Testis (tissue), 3 donors: ENCODE data around the gene S100A1. TPM values are rescaled to one million over a fixed set of nuclear protein-coding genes. Genes with fewer than 3 reads are reported as not detected.
"Not testable (repeated sequence)": the region's sequence is repeated elsewhere in the genome, so short reads cannot be mapped to it uniquely, and the experiment has no call there.

Experiments used
- DNase-seq: peaks from one replicate; pipeline ENCODE4 v3.0.0-alpha.2; 2019
- H3K27ac ChIP-seq, 2 donors: fragments of 200-600 bp; sonication (generic); one replicate each; pipeline ENCODE4 v1.5.1; 2019
- H3K27me3 ChIP-seq: fragments of 200-600 bp; sonication (generic); one replicate; pipeline ENCODE4 v1.5.1; 2019
- H3K36me3 ChIP-seq: fragments of 200-600 bp; sonication (generic); one replicate; pipeline ENCODE4 v1.5.1; 2017; ENCODE audit warnings: low read depth; ENCODE audit errors: missing control alignments
- H3K4me1 ChIP-seq: fragments of 200-600 bp; sonication (generic); one replicate; pipeline ENCODE4 v1.5.1; 2019
- H3K4me3 ChIP-seq, 2 donors: fragments of 200-600 bp; sonication (generic); one replicate each; pipeline ENCODE4 v1.5.1; 2017 to 2019
- H3K9me3 ChIP-seq: fragments of 200-600 bp; sonication (generic); one replicate; pipeline ENCODE4 v1.5.1; 2017
- CTCF ChIP-seq, 3 experiments: fragments of 450-650 bp in 2 of 3; fragments of 200-600 bp in 1 of 3; sonication (generic) in 1 of 3; IDR thresholded peaks; one replicate each; pipeline ENCODE4 v1.5.1; 2016 to 2019; ENCODE audit warnings: antibody characterized with exemption in 3 of 3, mild to moderate bottlenecking in 2 of 3, moderate library complexity in 1 of 3
- POLR2A ChIP-seq: fragments of 450-650 bp; IDR thresholded peaks from one replicate; pipeline ENCODE4 v1.6.1; 2017; ENCODE audit warnings: antibody characterized with exemption, mild to moderate bottlenecking, moderate library complexity
- WGBS, 2 donors: methylation state at CpG; one replicate each; pipeline ENCODE4 v1.1.5; 2018; 5-methylcytosine and 5-hydroxymethylcytosine counted together
- intact Hi-C: fragments of 100-400 bp; cut with DNase I; formaldehyde crosslinking; loops from one replicate; pipeline ENCODE4 v1.15.1; 2023; ENCODE audit warnings: low total_unique reads
- polyA plus RNA-seq: library from polyadenylated mRNA; stranded (reverse); fragments of 350-450 nt; fragmentation: Illumina TruSeq; extraction: RNeasy Lipid Tissue Mini Kit (QIAGEN cat#74804); gene quantifications from one replicate; pipeline ENCODE4 v1.2.3, GENCODE V29; 2014; ENCODE audit warnings: low read depth, low replicate concordance; ENCODE audit not compliant: insufficient read depth
- total RNA-seq, 2 donors: library from RNA; depleted of rRNA; stranded (reverse); fragments of >200 nt; gene quantifications; one replicate each; pipeline ENCODE4 v1.2.3, GENCODE V29; 2016

Gene S100A1
- total and polyA plus RNA-seq, 3 donors from 2014 or later, result 8.2 to 29.8 (median 24.0) TPM

GRCh38 chr1:153671628-153672353 is 43.6 kb downstream of the S100A1 start:
- H3K4me3 ChIP-seq, result peak overlapping the region; percentile 57 to 96
- DNase-seq, result peak; percentile 55
- WGBS, 2 donors, result 8% methylated on average over 28 of the region's 28 CpGs
- peak overlapping the region; percentile 71 to 89 for H3K27ac ChIP-seq
- H3K9me3 ChIP-seq, H3K36me3 ChIP-seq, H3K27me3 ChIP-seq, H3K4me1 ChIP-seq, intact Hi-C loops: not testable (repeated sequence)
- peak in 1 of 3 experiments; percentile 17 for TF ChIP-seq CTCF (IDR thresholded peaks at IDR 0.05)

- no peak overlapping the region for H3K4me3 ChIP-seq
- H3K4me1 ChIP-seq, result peaks cover 15% of the 10 kb centered on the region
- TF ChIP-seq POLR2A (no peak), CTCF (IDR thresholded peaks at IDR 0.05) (no peak)
- intact Hi-C loops, result no loop called here
- no peaks in the 10 kb centered on the region for H3K27me3 ChIP-seq
- 97 to 100% methylated on average over 2 of the region's 2 CpGs for WGBS, 2 donors
- H3K9me3 ChIP-seq, result no peaks in the 10 kb centered on the region
- no peaks in the 10 kb centered on the region for H3K36me3 ChIP-seq
- DNase-seq, result no peak
- no peak overlapping the region for H3K27ac ChIP-seq
These were observed 45.3 kb downstream of the S100A1 start for GRCh38 chr1:153673511-153673910.

GRCh38 chr1:153677718-153678518 is 49.7 kb downstream of the S100A1 start:
- TF ChIP-seq POLR2A (no peak), CTCF (IDR thresholded peaks at IDR 0.05) (peak; percentile 62 to 85 (median 82))
- intact Hi-C loops, result loop anchor here (5.0 kb wide), 1 partner anchor 94 kb away; no protein-coding TSS in a partner anchor
- no peaks in the 10 kb centered on the region for H3K27me3 ChIP-seq
- peaks cover 15% of the 10 kb centered on the region for H3K4me1 ChIP-seq
- no peak overlapping the region for H3K27ac ChIP-seq
- peak overlapping the region; percentile 38 to 49 for H3K4me3 ChIP-seq
- peak; percentile 68 for DNase-seq
- H3K36me3 ChIP-seq, result no peaks in the 10 kb centered on the region
- 1 to 2% methylated on average over 29 of the region's 29 CpGs for WGBS, 2 donors
- H3K9me3 ChIP-seq, result no peaks in the 10 kb centered on the region

- H3K27me3 ChIP-seq, result no peaks in the 10 kb centered on the region
- TF ChIP-seq POLR2A, result no peak
- no peak for TF ChIP-seq CTCF (IDR thresholded peaks at IDR 0.05)
- H3K27ac ChIP-seq, result peak within 1 kb of the TSS in 1 of 2 donors; percentile 59
- no peaks in the 10 kb centered on the region for H3K36me3 ChIP-seq
- intact Hi-C loops, result loop anchor here (5.0 kb wide), 1 partner anchor 94 kb away; no protein-coding TSS in a partner anchor
- 0% methylated on average over 39 to 53 of the region's 78 CpGs for WGBS, 2 donors
- peaks cover 15% of the 10 kb centered on the region for H3K4me1 ChIP-seq
- H3K9me3 ChIP-seq, result no peaks in the 10 kb centered on the region
- DNase-seq, result peak; percentile 69
- H3K4me3 ChIP-seq, result peak within 1 kb of the TSS; percentile 38 to 49
These were observed 50.5 kb downstream of the S100A1 start, which contains the start of gene NPR1 for GRCh38 chr1:153678519-153679336. TSS of gene NPR1 (plus strand) at chr1:153678688. CDS start at chr1:153679109, 421 bp downstream.
